KOPT-K1 (cell line): ENCODE data around the gene HRG.
"Not testable (repeated sequence)": the region's sequence is repeated elsewhere in the genome, so short reads cannot be mapped to it uniquely, and the experiment has no call there.

Source experiments
- H3K27ac ChIP-seq: fragments of 200-600 bp; sonication (generic); 2 replicates; pipeline ENCODE4 v1.5.1; 2016; ENCODE audit warnings: antibody characterized with exemption, mild to moderate bottlenecking, low read depth, low read length; ENCODE audit not compliant: poor library complexity, severe bottlenecking
- H3K36me3 ChIP-seq: fragments of 200-600 bp; sonication (generic); 2 replicates; pipeline ENCODE4 v1.5.1; 2017; ENCODE audit warnings: antibody characterized with exemption, mild to moderate bottlenecking, low read length, moderate library complexity; ENCODE audit not compliant: insufficient read depth
- H3K9me3 ChIP-seq: fragments of 200-600 bp; sonication (generic); 2 replicates; pipeline ENCODE4 v1.5.1; 2017; ENCODE audit warnings: antibody characterized with exemption, low read length, mild to moderate bottlenecking; ENCODE audit not compliant: insufficient read depth, poor library complexity, severe bottlenecking

HRG gene

GRCh38 chr3:186683979-186684378, 18.2 kb downstream of the HRG start:
- Histone ChIP-seq H3K27ac (no peak overlapping the region), H3K36me3 (no peaks in the 10 kb centered on the region), H3K9me3 (peaks cover 13% of the 10 kb centered on the region)

DNA sequence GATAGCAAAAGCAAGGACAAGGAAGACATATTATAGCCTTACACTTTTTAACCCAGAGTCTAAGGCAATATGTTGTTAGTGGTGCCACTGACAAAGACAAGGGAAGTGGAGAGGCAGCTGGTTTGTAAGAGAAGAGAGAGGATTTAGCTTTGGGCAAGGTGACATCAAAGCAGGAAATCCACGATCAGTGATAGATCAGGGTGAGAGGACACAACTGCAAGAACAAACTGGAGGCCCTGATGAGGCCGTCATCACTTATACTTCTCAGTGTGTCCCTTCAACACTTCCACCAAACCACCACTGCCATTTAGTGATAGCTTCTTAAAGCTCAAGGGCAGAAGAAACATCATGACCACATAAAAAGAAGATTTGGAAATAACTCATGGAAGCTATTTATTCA, 20.7 kb downstream of the HRG start:
- H3K27ac ChIP-seq, H3K36me3 ChIP-seq: not testable (repeated sequence)
- H3K9me3 ChIP-seq: peaks cover 13% of the 10 kb centered on the region

DNA sequence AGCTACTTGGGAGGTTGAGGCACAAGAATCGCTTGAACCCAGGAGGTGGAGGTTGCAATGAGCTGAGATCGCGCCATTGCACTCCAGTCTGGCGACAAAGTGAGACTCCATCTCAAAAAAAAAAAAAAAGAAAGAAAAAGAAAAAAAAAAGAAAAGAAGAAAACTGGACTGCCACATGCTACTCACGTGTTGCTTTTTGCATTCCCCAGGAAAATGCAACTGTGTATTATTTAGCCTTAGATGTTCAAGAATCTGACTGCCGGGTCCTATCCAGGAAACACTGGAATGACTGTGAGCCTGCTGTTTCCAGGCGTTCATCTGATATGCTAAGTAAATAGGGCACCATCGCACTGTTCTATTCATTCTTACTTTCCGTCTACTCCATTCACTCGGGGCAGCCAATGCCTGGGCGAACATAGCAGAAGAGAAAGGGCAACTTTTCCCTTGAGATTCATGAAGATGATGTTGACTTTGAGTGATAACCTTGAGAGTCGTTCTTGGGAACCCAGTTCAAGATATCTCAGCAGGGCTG, 21.4 kb downstream of the HRG start:
- no peaks in the 10 kb centered on the region for H3K36me3 ChIP-seq
- H3K27ac ChIP-seq: no peak overlapping the region
- H3K9me3 ChIP-seq: peaks cover 13% of the 10 kb centered on the region

GRCh38 chr3:186690304-186690703, 24.5 kb downstream of the HRG start:
- H3K36me3 ChIP-seq, H3K27ac ChIP-seq: not testable (repeated sequence)

DNA sequence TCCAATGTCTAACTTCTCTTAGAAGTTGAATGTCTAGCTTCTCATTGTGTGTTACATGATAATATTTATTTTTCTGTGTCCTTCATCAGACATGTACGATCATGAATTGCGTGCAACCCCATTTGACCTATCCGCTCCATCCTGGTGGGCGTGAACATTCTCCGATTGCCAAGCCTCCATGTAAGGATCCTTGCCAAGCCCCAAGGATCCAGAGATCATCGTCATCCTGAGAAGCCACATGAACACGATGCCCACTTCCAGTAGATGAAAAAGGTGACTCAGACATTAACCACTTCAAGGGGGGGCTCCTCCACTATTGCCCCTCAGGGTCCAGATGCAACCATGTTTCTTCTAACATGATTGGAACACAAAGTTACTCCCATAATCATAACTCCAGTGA, 25.9 kb downstream of the HRG start:
- H3K36me3 ChIP-seq: no peaks in the 10 kb centered on the region
- H3K9me3 ChIP-seq: no peaks in the 10 kb centered on the region

More at GRCh38 chr3:186690304-186690703, 24.5 kb downstream of the HRG start:
- not testable (repeated sequence) for H3K9me3 ChIP-seq

GRCh38 chr3:186693843-186694242, 28.0 kb downstream of the HRG start:
- H3K27ac ChIP-seq: no peak overlapping the region
- no peaks in the 10 kb centered on the region for H3K36me3 ChIP-seq
- H3K9me3 ChIP-seq: no peaks in the 10 kb centered on the region

More for the DNA sequence above, 25.9 kb downstream of the HRG start:
- no peak overlapping the region for H3K27ac ChIP-seq

- no peaks in the 10 kb centered on the region for H3K9me3 ChIP-seq
- no peaks in the 10 kb centered on the region for H3K36me3 ChIP-seq
- H3K27ac ChIP-seq: no peak overlapping the region
Measured at GRCh38 chr3:186694288-186695032, 28.6 kb downstream of the HRG start.

GRCh38 chr3:186696522-186696921, 30.7 kb downstream of the HRG start:
- H3K36me3 ChIP-seq: no peaks in the 10 kb centered on the region
- H3K9me3 ChIP-seq: no peaks in the 10 kb centered on the region
- no peak overlapping the region for H3K27ac ChIP-seq

GRCh38 chr3:186697510-186697909, 31.7 kb downstream of the HRG start:
- no peaks in the 10 kb centered on the region for H3K36me3 ChIP-seq
- H3K27ac ChIP-seq: no peak overlapping the region
- H3K9me3 ChIP-seq: no peaks in the 10 kb centered on the region

DNA sequence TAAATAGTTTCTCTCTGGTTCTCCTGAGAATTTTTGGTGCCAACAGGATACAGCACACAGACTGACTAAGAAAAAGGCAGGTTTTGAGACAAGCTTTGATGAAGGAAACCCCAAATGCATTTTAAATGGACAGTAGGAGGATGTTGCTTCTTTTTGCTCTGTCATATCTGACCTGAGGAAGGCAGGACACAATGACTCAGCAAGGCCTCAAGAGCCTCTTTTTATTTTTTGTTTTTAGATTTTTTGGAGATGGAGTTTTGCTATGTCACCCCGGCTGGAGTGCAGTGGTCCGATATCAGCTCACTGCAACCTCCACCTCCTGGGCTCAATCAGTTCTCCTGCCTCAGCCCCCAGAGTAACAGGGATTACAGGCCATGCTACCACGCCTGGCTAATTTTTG, 34.5 kb downstream of the HRG start:
- Histone ChIP-seq H3K9me3 (no peaks in the 10 kb centered on the region), H3K27ac (no peak overlapping the region), H3K36me3 (no peaks in the 10 kb centered on the region)

- H3K27ac ChIP-seq, H3K36me3 ChIP-seq, H3K9me3 ChIP-seq: not testable (repeated sequence)
Measured at GRCh38 chr3:186702451-186702850, 36.6 kb downstream of the HRG start.

DNA sequence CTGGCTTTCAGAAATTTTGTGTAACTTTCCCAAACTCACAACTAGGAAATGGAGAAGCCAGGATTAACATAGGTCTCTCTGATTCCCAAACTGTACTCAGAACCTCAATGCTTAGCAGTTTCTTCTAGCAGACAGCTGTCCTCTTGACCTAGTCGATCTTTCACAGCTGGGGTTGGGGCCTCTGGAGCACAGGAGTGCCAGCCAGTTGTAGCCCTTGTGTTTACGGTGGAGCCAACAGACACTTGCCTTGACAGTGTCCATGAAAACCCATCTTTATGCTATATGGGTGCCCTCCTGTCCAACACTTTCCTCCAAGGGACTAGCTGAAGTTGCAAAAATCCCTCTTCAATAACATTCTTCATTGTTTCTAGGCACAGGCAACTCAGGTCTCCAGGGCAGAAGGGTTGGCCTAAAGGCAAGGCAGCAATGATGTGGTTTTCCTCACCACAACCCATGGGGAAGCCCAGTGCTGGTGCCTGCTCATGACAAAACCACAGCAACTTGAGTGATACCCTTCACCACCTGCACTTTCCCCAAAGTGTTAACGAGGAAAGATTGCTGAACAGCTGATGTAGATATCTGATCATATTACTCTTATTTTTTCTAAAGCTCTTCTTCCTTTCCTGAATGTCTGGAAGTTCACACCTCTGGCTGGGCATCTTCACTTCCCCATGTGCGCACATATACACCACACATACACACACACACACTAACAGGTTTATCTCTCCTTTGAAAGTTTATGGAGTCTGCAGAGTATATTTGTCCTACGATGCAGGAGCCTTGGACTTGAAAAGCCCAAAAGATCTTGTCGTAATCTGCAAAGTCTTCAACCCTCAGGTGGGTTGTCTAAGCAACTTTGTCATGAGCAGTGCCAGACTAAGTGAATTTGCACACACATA, 40.3 kb downstream of the HRG start:
- no peak overlapping the region for H3K27ac ChIP-seq
- no peaks in the 10 kb centered on the region for H3K36me3 ChIP-seq
- H3K9me3 ChIP-seq: no peaks in the 10 kb centered on the region

- H3K27ac ChIP-seq: no peak overlapping the region
- H3K36me3 ChIP-seq: no peaks in the 10 kb centered on the region
- no peaks in the 10 kb centered on the region for H3K9me3 ChIP-seq
Measured at GRCh38 chr3:186708983-186709679, 43.3 kb downstream of the HRG start.

GRCh38 chr3:186710694-186711093, 44.9 kb downstream of the HRG start:
- not testable (repeated sequence) for H3K36me3 ChIP-seq, H3K9me3 ChIP-seq, H3K27ac ChIP-seq

- Histone ChIP-seq H3K36me3 (no peaks in the 10 kb centered on the region), H3K9me3 (no peaks in the 10 kb centered on the region), H3K27ac (no peak overlapping the region)
Measured at GRCh38 chr3:186713499-186713898, 47.7 kb downstream of the HRG start.
